HG03159 (cell line): ENCODE measurements around the gene HBD.

Source experiments
- ATAC-seq: cut with Tn5 transposase; IDR thresholded peaks from one replicate; pipeline ENCODE4 v1.9.1; 2021; ENCODE audit warnings: mild to moderate bottlenecking, moderate library complexity; ENCODE audit not compliant: unreplicated experiment

HBD gene

GRCh38 chr11:5192738-5193137 is 41.5 kb downstream of the HBD start:
- no peak for ATAC-seq

GRCh38 chr11:5188201-5188600 is 46.1 kb downstream of the HBD start:
- ATAC-seq: no peak
